Kidney (tissue), 14 donors: Measurements from ENCODE around the gene TRIM13. TPM values are rescaled to one million over a fixed set of nuclear protein-coding genes. Genes with fewer than 3 reads are reported as not detected.

Experiments used
- DNase-seq, 5 donors: peaks; one replicate each; pipeline ENCODE4 v3.0.0-alpha.2; 2013 to 2020
- FAIRE-seq: peaks from 2 replicates; lab custom pipeline; 2012; peaks lifted over from hg19 to GRCh38; lab: Jason Lieb, UNC
- H3K27ac ChIP-seq, 2 donors: one replicate each; pipeline ENCODE4 v1.7.0; 2013; ENCODE audit warnings: low read depth in 2 of 2, low read length in 2 of 2, inconsistent platforms in 1 of 2
- H3K27me3 ChIP-seq: one replicate; pipeline ENCODE4 v1.7.1; 2013; ENCODE audit warnings: low read length, inconsistent platforms; ENCODE audit not compliant: control insufficient read depth, insufficient read depth
- H3K36me3 ChIP-seq, 3 donors: one replicate each; pipeline versions ENCODE4 v1.7.0 to v1.7.1; 2013; ENCODE audit warnings: low read length in 3 of 3, control low read depth in 1 of 3, inconsistent platforms in 1 of 3; ENCODE audit not compliant: insufficient read depth in 3 of 3, control insufficient read depth in 2 of 3
- H3K4me1 ChIP-seq, 3 donors: one replicate each; pipeline versions ENCODE4 v1.7.0 to v1.7.1; 2013; ENCODE audit warnings: low read length in 3 of 3, inconsistent platforms in 1 of 3, low read depth in 1 of 3; ENCODE audit not compliant: control insufficient read depth in 2 of 3, insufficient read depth in 2 of 3
- H3K4me3 ChIP-seq, 3 donors: one replicate each; pipeline versions ENCODE4 v1.7.0 to v1.8.1; 2013; ENCODE audit warnings: low read length in 3 of 3, control low read depth in 1 of 3, inconsistent platforms in 1 of 3
- H3K9ac ChIP-seq, 3 donors: one replicate each; pipeline versions ENCODE4 v1.7.0 to v1.7.1; 2013; ENCODE audit warnings: low read length in 3 of 3, control low read depth in 1 of 3, inconsistent platforms in 1 of 3
- H3K9me3 ChIP-seq, 3 donors: one replicate each; pipeline versions ENCODE4 v1.7.0 to v1.7.1; 2013; ENCODE audit warnings: low read length in 3 of 3, control low read depth in 1 of 3, inconsistent platforms in 1 of 3; ENCODE audit not compliant: control insufficient read depth in 2 of 3, insufficient read depth in 1 of 3
- CTCF ChIP-seq: IDR thresholded peaks from 3 replicates; pipeline ENCODE4 v1.5.1; 2012; ENCODE audit warnings: mild to moderate bottlenecking, moderate library complexity, borderline replicate concordance; ENCODE audit not compliant: insufficient read depth; ENCODE audit errors: extremely low read depth
- intact Hi-C: fragments of 100-400 bp; cut with DNase I; formaldehyde crosslinking; loops from one replicate; pipeline ENCODE4 v1.11.1; 2022
- polyA plus RNA-seq: library from polyadenylated mRNA; stranded (reverse); fragments of 350-450 nt; fragmentation: Illumina TruSeq; extraction: RNeasy Lipid Tissue Mini Kit (QIAGEN cat#74804); gene quantifications from one replicate; pipeline ENCODE4 v1.2.3, GENCODE V29; 2014; ENCODE audit warnings: low read depth, low replicate concordance; ENCODE audit not compliant: insufficient read depth
- total RNA-seq: library from RNA; stranded (reverse); fragmentation: NEBNext Ultra II Directional; extraction: Animal tissue kit (Norgen Biotek cat#: 25700); gene quantifications from one replicate; pipeline ENCODE4 v1.2.1, GENCODE V29; 2021
- donor health status: control.
- donor health status: control.
- donor health status: control.
- donor health status: control.
- donor health status: control.
- donor health status: DM: yes; HTN: yes; CAD: no.
- donor health status: Normal renal cell carcinoma (clear cell type).

Gene TRIM13
- total and polyA plus RNA-seq, 2 donors from 2014 or later: 28.2 to 29.9 TPM

GRCh38 chr13:50038266-50038665, 41.4 kb downstream of the TRIM13 start:
- H3K9ac ChIP-seq: no peak overlapping the region
- H3K27ac ChIP-seq: no peak overlapping the region
- no peaks in the 10 kb centered on the region for H3K4me1 ChIP-seq
- H3K36me3 ChIP-seq: no peaks in the 10 kb centered on the region
- no peaks in the 10 kb centered on the region for H3K9me3 ChIP-seq
- H3K4me3 ChIP-seq: no peak overlapping the region
- TF ChIP-seq CTCF: no peak
- intact Hi-C loops: no loop called here
- FAIRE-seq (no peak), DNase-seq (no peak)
- H3K27me3 ChIP-seq: no peaks in the 10 kb centered on the region

DNA sequence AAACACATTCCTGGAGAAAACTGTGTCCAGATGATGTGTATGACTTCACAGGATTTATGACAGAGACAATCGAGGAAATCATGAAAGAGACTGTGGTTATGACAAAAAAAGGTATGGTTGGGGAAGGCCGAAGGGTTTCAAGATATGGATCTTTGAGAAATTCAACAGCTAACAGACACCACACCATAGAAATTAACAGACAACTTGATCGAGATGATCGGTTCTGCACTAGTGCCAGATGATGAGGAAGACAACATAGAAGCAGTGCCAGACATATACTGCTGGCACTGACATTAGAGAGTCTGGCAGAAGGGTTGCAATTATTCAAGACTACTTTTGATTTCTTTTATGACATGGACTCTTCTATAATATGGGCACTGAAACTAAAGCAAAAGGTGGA, 55.6 kb downstream of the TRIM13 start:
- H3K27me3 ChIP-seq: no peaks in the 10 kb centered on the region
- intact Hi-C loops: loop anchor here (10.0 kb wide), 1 partner anchor 48 kb away; no protein-coding TSS in a partner anchor
- H3K4me3 ChIP-seq: no peak overlapping the region
- H3K36me3 ChIP-seq: no peaks in the 10 kb centered on the region
- no peak overlapping the region for H3K9ac ChIP-seq
- TF ChIP-seq CTCF: no peak
- FAIRE-seq (no peak), DNase-seq (no peak)
- H3K9me3 ChIP-seq: no peaks in the 10 kb centered on the region
- no peak overlapping the region for H3K27ac ChIP-seq
- no peaks in the 10 kb centered on the region for H3K4me1 ChIP-seq

- FAIRE-seq: no peak
- H3K9ac ChIP-seq: no peak overlapping the region
- TF ChIP-seq CTCF: no peak
These were observed 57.0 kb downstream of the TRIM13 start for GRCh38 chr13:50053844-50054243.

GRCh38 chr13:50055454-50055853, 58.6 kb downstream of the TRIM13 start:
- intact Hi-C loops: loop anchor here (10.0 kb wide), 1 partner anchor 51 kb away; no protein-coding TSS in a partner anchor
- no peak for FAIRE-seq
- no peak for TF ChIP-seq CTCF
- H3K4me3 ChIP-seq: no peak overlapping the region
- DNase-seq: no peak
- no peak overlapping the region for H3K27ac ChIP-seq
- H3K9me3 ChIP-seq: no peaks in the 10 kb centered on the region
- H3K9ac ChIP-seq: no peak overlapping the region
- no peaks in the 10 kb centered on the region for H3K27me3 ChIP-seq
- no peaks in the 10 kb centered on the region for H3K36me3 ChIP-seq
- no peaks in the 10 kb centered on the region for H3K4me1 ChIP-seq

More at GRCh38 chr13:50053844-50054243, 57.0 kb downstream of the TRIM13 start:
- Histone ChIP-seq H3K4me1 (no peaks in the 10 kb centered on the region), H3K4me3 (no peak overlapping the region), H3K9me3 (no peaks in the 10 kb centered on the region), H3K27me3 (no peaks in the 10 kb centered on the region), H3K36me3 (no peaks in the 10 kb centered on the region), H3K27ac (no peak overlapping the region)
- intact Hi-C loops: loop anchor here (10.0 kb wide), 1 partner anchor 49 kb away; no protein-coding TSS in a partner anchor
- no peak for DNase-seq
